NT2/D1 (cell line): ENCODE measurements around the gene C8G.

Source experiments
- YY1 ChIP-seq: IDR thresholded peaks from 2 replicates; pipeline ENCODE4 v1.6.1; 2011; ENCODE audit not compliant: insufficient read length, insufficient read depth
- ZNF274 ChIP-seq: IDR thresholded peaks from 2 replicates; pipeline ENCODE4 v1.6.1; 2011; ENCODE audit warnings: mild to moderate bottlenecking, low read depth, low read length

- TF ChIP-seq ZNF274 (no peak), YY1 (no peak)
These were observed 40.1 kb downstream of the C8G start for GRCh38 chr9:136985027-136985602.
